C4-2B (cell line): ENCODE results near the gene SCARB1.

Source experiments
- CTCF ChIP-seq: fragments of 450-650 bp; conservative IDR thresholded peaks from 2 replicates; pipeline ENCODE4 v1.5.1; 2017; ENCODE audit warnings: mild to moderate bottlenecking
- ZFX ChIP-seq: fragments of 450-650 bp; IDR thresholded peaks from 2 replicates; pipeline ENCODE4 v1.6.1; 2017

- TF ChIP-seq CTCF (no peak), ZFX (no peak)
Measured at GRCh38 chr12:124759841-124760503, 103.7 kb downstream of the SCARB1 start.
